Mesenteric fat pad (tissue), 1 donor: Measurements from ENCODE around the gene TWSG1. TPM values are rescaled to one million over a fixed set of nuclear protein-coding genes. Genes with fewer than 3 reads are reported as not detected.
"Not testable (repeated sequence)": the region's sequence is repeated elsewhere in the genome, so short reads cannot be mapped to it uniquely, and the experiment has no call there.

ENCODE experiments used
- DNase-seq: peaks from one replicate; pipeline ENCODE4 v3.0.0-alpha.2; 2020; ENCODE audit warnings: low spot score
- total RNA-seq: library from RNA; stranded (reverse); fragmentation: NEBNext Ultra II Directional; extraction: Animal tissue kit (Norgen Biotek cat#: 25700); gene quantifications from one replicate; pipeline ENCODE4 v1.2.1, GENCODE V29; 2021
- donor health status: DM: yes; HTN: yes; CAD: no.

Gene TWSG1
- total RNA-seq, 1 donor from 2014 or later, result 20.4 TPM

- DNase-seq, result not testable (repeated sequence)
Observed at GRCh38 chr18:9450920-9451319, 116.3 kb downstream of the TWSG1 start.

Other genes with a start within 250 kb of the TWSG1 start
- gene NDUFV2, start 232.1 kb upstream of the TWSG1 start, total RNA-seq, result 138 TPM
- 65.8 TPM for gene ANKRD12, start 198.0 kb upstream of the TWSG1 start, total RNA-seq
- 58.9 TPM for gene RALBP1, start 140.7 kb downstream of the TWSG1 start, total RNA-seq